Fibroblast of skin of scalp (primary cell): Measurements from ENCODE around the gene CTBP1.

Source experiments
- DNase-seq: peaks from one replicate; pipeline ENCODE4 v3.0.0-alpha.2; 2013

CTBP1 gene

DNA sequence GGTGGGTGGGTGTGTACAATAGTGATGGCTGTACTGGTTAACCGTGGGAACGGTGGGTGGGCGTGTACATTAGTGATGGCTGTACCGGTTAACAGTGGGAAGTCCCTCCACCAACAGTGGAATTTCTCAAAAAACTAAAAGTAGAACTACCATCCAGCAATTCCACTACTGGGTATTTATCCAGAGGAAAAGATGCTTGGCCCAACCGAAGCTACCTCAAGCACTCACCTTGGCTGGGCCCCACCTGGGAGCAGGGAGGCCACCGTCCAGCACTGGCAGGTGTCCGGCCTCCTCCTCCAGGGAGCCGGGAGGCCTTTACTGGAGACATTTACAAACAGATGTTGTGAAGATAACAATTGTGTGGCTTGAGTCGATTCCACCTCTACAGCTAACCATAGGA lies 34.8 kb upstream of the CTBP1 start:
- DNase-seq: no peak

DNA sequence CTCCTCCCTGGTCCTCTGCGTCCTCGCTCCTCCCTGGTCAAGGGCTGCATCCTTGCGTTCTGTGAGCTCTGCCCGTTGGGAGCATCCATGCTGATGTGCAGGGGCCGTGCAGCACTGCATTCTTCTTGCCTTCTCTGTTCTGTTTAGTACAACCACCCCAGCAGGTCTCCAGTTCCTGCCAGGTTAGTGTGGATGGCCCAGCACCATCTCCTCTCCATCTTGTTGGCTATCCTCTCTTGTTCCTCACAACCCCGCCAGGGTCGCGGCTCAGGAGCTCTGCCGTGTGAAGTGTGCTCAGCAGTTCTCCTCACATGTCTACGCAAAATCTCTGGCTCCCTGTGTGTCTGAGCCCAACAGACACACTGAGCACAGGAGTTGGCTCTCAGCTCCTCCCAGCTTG lies 30.3 kb upstream of the CTBP1 start:
- DNase-seq: no peak

DNA sequence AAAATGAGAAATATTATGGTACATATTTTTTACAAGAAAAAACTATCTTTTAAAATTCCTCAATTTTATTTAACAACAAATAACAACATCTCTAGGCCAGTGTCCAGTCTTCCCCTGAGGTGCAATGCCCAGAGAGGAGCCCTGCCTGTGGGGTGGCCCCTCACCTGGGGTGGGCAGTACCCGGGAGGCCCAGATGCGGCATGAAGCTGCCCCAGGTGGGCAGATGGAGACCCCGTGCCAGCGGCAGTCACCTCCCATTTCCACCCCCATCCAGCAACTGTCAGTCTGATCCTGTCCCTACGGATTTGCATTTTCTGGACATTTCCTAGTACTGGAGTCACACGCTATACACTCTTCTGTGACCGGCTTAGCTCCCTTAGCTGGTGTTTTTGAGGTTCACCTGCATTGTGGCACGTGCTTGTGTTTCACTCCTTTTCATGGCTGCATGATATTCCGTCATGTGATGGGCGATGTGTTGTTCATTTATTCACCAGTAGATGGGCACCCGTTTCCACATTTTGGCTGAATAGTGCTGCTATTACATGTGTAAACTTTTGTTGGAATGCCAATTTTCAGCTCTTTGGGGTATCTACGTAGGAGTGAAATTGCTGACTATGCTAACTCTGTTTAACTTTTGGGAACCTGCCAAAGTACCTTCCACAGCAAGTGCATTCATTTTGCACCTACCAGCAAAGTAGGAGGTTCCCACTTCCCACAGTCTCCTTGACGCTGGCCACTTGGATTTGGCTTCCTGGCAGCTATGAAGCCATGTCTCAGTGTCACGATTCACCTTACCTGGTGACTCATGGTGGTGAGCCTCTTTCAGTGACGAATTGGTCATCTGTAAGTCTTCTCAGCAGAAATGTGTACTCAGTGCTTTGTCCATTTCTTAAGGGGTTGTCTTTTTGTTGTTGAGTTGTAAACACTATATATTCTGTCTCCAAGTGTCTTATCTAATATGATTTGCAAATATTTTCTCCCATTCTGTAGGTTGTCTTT lies 29.0 kb upstream of the CTBP1 start:
- no peak for DNase-seq

DNA sequence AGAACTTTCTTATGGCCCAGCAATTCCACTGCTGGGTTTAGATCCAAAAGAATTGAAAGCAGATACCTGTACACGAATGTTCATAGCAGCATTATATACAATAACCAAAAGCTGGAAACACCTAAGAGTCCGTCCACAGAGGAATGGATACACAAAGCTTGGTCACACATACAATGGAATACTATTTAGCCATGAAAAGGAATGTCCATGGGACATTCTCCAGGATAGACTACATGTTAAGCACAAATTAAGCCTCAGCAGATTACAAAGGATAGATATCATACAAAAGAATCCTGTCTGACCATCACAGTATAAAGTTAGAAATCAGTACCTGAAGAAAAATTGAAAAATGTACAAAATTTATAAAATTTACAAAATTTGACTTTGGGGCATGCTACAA lies 28.1 kb upstream of the CTBP1 start:
- no peak for DNase-seq

DNA sequence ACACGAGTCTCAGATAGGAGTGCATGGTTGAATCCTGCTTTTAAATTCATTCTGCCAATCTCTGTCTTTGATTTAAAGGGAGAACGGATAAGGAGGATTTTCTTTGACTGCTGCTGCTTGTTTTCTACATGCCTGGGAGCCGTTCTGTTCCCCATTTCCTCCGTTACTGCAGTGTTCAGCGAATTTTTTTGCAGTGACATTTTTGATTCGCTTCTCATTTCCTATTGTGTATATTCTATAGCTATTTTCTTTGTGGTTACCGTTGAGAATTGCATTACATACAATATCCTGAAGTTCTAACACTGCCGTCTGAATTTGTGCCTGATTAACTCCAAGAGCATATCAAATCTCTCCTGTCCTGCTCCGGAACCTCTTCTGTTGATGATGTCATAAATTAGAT lies 25.9 kb upstream of the CTBP1 start:
- peak; percentile 34 for DNase-seq

DNA sequence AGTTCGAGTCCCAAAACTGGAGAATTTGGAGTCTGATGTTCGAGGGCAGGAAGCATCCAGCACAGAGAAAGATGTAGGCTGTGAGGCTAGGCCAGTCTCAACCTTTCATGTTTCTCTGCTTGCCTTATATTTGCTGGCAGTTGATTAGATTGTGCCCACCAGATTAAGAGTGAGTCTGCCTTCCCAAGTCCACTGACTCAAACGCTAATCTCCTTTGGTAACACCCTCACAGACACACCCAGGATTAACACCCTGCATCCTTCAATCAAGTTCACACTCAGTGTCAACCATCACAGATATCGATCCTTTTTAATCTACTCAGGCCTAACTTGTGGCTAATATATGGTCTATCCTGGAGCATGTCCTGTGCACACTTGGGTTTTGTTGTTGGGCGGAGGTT lies 22.8 kb upstream of the CTBP1 start:
- no peak for DNase-seq

DNA sequence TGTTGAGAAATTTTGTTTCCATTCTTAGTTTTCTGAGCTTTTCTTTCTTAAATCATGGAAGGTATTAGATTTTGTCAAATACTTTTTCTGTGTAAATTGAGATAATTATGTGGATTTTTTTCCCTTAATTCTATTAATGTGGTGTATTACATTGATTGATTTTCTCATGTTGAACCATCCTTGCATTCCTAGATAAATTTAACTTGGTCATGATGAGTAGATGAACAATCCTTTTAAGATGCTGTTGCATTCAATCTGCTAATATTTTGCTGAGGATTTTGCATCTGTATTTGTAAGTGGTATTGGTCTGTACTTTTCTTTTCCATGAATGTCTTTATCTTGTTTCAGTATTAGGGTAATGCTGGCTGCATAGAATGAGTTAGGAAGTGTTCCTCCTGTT lies 20.3 kb upstream of the CTBP1 start:
- no peak for DNase-seq

DNA sequence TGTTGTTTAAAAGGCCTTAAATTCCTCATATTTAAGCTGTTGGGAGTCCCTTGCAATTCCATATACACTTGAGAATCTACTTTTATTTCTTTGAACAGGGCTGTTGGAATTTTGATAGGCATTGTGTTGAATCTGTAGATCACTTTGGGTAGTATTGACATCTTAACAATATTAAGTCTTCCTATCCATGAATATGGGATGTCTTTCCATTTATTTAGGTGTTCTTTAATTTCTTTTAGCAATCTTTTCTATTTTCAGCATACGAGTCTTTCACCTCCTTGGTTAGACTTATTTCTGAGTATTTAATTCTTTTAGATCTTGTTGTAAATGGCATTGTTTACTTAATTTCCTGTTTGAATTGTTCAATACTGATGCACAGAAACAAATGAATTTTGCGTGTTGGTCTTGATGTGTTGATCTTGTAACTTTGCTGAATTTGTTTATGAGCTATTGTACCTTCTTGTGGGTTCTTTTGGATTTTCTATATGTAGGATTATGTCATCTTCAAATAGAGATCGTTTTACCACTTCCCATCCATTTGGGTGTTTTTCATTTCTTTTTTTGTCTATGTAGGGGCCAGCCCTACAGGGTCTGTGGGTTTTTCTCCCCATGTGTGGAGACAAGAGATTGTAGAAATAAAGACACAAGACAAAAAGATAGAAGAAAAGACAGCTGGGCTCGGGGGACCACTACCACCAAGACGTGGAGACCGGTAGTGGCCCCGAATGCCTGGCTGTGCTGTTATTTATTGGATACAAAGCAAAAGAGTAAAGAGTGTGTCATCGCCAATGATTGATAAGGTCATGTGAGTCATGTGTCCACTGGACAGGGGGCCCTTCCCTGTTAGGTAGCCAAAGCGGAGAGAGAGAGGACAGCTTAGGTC lies 18.2 kb upstream of the CTBP1 start:
- no peak for DNase-seq

DNA sequence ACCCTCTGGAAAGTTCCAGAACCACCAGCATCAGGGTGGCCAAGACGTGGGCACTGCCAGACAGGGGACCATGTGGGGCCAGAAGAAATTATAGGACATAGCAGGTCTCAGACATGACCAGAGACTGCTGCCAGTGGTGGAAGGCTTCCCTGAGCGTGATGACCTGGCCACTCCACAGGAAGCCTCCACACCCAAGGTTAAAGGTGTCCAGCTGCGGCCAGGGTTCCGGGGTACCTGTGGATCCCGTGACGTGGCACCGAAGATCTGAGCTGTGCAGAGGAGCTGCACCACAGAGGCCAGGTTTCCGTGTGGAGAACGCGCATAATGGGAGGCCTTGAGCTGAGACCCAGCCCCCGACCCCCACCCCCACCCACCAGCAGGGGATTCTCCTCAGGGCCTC lies 16.4 kb upstream of the CTBP1 start:
- no peak for DNase-seq

DNA sequence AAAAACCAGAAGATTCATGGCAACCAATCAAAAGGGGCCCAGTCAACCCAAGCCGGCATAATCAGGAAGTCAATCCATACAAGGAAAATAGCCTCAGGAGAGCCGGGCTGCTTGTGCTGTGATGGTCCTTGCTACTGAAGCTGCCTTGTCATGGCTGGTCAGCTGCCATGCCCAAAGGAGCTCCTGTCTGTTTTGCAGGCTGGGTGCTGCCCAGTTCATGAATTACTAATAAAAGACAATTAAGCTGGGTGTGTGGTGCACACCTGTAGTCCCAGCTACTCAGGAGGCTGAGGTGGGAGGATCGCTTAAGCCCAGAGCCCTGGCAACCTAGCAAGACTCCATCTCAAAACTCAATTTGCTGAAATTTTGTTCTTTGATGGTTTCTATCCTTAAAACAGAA lies 16.0 kb upstream of the CTBP1 start:
- no peak for DNase-seq

DNA sequence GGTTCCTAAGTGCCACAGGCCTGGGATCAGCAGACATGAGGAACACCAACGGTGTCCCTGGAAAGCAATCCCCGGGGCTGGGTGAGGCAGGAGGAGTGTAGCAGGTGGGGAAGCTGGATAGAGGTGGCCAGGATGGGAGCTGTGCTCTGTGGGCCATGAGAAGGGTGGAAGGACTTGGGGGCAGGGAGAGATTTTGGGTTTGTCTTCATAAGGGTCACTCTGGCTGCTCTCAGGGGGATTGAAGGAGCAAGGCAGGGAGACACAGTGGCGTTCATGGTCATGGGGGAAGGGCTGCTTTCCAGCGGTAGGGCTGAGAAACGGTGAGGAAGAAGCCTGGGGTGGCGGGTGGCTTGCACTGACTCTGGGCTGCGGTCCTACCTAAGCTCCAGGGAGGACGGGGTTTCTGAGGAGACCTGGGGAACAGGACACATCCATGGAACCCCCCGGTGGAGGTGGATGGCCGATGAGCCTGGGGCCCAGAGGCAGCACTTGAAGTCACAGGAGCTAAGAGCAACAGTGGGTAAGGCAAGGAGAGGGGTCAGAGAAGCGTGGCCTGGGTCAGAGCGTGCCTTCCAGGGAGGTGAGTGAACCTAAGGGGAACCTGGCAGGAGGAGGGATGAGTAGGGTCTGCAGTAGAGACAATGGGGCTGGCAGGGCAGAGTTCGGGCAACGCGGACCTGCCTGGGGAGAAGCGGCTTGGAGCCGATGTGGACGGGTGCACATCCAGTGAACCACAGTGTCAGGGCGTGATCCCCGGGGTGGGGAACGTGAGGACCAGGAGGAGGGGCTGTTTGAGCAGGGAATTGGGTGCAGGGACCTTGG lies 12.4 kb upstream of the CTBP1 start:
- DNase-seq: no peak

DNA sequence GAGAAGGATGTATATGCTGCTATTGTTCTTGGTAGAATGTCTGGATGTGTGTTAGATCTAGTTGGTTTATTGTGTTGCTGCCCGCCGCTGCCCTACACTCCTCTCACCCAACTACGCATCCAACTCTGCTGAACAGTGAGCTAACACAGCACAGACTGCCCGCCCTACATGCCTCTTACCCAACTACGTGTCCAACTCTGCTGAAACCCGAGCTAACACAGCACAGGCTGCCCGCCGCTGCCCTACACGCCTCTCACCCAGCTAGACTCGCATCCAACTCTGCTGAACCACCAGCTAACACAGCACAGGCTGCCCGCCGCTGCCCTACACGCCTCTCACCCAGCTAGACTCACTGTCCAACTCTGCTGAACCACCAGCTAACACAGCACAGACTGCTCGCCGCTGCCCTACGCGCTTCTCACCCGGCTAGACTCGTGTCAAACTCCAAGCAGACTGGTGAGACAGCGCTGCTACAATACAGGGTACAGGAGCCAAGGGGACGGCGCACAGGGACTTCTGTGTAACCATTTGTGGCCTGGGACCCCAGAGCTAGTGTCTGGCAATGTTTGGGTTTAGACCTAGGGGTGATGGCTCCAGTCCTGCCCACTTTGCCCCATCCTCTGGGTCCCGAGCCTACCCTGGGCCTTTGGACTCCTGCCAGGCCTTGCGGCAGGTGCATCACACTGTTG lies 11.6 kb upstream of the CTBP1 start:
- no peak for DNase-seq

DNA sequence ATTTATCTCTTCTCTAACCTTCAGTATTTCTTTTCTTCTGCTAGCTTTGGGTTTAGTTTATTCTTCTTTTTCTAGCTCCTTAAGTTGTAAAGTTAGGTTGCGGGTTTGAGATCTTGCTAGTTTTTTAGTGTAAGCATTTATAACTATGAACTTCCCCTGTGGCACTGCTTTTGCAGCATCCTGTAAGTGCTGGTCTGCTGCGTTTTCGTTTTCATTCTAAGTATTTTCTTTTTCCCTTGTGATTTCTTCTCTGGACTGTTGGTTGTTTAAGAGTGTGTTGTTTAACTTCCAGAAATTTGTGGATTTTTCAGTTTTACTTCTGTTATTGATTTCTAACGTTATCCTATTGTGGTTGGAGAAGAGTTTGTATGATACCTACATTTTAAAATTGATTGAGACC lies 11.0 kb upstream of the CTBP1 start:
- no peak for DNase-seq

DNA sequence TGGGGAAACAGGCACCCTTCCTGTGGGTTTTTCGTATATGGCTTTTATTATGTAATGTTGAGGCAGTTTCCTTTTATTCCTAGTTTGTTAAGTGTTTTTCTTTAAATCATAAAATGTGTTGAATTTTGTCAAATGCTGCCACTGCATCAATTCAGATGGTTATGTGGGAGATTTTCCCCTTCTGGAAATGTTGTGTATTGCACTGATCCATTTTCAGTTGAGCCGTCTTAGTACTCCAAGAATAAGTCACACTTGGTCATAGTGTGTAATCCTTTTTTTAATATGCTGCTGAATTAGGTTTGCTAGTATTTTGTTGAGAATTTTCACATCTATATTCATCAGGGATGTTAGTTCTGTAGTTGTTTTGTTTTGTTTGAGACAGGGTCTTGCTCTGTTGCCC lies 9.5 kb upstream of the CTBP1 start:
- no peak for DNase-seq

DNA sequence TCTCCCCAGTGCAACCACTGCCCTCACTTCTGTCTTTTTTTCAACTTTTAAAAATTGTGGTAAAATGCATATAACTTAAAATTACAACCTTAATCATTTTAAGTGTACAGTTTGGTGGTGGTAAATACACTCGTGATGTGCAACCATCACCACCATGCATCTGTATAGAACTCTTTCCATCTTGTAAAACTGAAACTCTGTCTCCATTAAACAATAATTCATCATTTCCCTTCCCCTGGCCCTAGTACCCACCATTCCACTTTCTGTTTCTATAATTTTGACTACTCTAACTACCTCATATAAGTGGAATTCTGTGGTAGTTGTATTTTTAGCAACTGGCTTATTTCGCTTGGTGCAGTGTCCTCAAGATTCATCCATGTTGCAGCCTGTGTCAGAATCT lies 6.8 kb upstream of the CTBP1 start:
- DNase-seq: no peak

DNA sequence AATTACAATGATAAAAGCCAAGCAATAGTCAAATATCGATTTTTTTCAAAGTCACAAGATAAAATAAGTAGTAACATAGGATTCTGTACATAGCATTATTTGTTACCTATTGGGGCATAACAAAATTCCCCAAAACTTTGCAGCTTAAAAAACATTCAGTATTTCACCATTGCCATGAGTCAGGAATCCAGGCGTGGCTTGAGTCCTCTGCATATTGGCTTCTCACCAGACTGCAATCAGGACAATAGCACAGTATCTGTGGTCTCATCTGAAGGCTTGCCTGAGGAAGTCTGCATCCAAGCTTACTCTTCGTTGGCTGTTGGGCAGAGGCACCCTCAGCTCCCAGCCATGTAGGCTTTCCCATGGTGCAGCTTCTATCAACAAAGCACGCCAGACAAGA lies 6.2 kb upstream of the CTBP1 start:
- no peak for DNase-seq

DNA sequence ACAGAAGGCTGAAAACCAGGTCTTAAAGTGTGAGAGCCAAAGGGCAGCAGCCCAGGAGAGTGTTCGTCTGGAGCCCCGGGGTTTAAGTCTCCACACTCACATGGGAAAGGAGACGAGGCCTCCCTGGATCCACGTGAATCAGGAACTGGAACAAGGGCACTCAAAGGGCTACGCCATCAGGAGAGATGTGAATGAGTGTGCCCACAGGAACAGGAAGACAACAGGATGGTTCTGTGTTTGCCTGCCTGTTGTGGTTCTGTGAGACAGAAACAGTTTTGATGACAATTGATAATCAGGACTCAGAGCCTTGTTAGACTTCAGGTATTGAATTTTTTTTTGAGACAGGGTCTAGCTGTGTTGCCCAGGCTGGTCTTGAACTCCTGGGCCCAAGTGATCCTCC lies 4.9 kb upstream of the CTBP1 start:
- DNase-seq: no peak

DNA sequence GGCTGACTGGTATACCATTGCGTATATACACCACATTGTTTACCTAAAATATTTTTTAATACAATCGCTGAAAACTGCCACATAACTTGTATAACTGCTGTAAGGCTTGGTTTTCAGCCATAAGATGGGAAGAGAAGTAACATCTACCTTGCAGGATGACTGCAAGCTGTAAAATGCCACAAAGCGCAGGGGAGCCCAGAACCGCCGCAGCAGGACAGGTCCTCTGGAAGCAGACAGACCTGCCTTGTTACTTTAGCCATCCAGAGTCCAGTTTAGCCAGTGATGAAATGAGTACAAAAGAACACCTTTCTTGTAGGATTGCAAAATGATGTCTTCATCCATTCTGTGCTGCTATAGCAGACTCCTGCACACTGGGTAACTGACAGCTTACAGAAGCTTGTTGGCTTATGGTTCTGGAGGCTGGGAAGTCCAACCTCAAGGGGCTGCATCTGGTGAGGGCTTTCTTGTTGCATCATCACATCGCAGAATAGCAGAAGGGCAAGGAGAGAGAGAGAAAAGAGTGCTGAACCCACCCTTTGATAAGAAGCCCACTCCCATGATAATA lies 4.1 kb upstream of the CTBP1 start:
- DNase-seq: no peak

DNA sequence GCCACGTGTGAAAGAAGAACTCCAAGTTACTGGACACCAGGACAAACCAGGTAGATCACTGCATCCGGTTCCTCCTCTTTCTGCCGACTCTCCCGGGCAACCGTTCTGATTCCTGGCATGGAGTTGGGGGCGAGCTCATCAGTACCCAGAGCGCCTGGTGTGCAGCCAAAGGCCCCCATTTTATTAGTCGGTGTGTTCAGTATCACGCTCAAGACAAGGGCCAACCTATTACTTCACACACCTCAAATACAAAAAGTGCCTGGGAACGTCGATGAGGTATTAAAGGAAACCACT lies 2.8 kb upstream of the CTBP1 start:
- no peak for DNase-seq

DNA sequence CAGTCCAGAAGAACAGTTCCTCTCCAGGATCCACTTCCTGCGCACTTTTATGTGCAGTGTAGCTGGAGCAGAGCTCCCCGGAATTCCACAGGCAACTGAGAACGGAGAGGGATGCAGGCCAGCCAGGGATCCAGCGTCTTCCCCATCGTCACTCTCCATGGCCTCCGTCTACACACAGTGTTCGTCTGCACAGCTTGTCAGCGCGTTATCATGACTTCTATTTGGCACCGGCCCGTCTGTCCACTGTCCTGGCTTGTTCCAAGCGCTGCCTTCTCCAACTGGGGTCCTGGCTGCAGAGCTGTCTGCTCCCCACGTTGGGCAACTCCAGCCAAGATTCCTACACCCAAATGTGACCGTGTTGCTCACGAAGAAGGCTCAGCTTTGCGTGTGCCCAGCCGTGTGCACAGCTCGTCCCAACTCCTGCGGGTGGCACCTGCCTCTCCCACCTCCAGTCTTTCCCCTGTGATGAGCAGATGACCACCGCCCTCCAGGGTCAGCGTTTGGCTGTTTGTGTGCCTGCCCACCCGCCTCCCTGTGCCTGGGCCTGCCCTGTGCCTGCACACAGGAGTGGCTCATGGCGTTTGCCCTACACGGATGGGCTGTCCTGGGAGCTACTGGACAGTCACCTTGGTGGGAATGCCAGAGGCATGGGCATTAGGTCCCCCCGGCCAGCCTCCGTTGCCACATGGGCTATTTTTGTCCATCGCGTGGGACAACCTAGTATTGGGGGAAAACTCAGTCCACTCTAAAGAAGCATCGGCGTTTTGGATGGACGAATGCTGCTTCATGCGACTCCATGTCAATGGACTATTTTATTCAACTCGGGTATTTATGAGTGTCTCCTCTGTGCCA lies 2.2 kb upstream of the CTBP1 start:
- DNase-seq: no peak

DNA sequence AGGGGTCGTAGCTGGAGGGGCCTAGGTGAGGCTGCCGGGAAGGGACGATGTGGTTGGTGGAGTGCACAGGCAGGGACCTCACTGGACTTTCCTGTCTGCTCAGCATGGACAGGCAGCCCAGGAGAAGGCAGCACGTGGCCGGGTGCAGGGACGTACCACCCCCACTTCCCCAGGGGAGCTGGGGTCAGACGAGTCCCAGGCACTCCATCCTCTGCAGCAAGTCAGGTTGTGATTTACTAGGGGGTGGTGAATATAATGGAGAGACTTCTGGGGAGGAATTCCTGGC lies 1.5 kb upstream of the CTBP1 start:
- DNase-seq: no peak
